NCI-H82 treated with DMSO at 0.1 percent for 48 hours (cell line): Measurements from ENCODE around the gene TBC1D23.

ENCODE experiments used
- DNase-seq: peaks from one replicate; lab custom pipeline; 2025; ENCODE audit not compliant: unreplicated experiment; lab: John Stamatoyannopoulos, UW

TBC1D23 gene

DNA sequence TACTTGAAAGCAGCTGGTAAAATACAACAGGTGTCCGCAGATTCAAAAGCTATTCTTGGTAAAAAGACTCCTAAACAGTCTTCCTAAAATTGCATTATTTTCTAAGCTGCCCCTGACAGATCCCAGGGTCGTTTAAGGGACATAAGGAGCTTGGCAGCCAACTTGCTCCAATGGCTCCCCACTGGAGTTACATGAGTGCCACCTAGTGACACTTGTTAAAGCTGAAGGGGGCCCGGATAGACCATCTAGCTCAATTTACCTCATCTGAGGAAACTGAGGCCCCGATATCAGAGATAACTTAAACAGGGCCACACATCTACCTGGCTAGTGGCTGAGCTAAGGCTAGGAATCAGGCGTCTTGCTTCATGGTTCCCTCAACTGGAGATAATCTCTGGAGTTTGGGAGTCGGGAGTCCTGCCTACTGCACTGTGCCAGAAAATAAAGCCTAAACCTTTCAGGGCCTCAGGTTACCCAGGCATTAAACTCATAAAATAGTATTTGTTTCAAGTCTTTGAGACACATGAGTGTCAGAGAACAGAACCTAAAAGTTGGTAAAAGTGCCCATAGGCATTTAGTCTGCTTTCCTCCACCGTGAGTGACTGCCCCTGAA, 6.5 kb upstream of the TBC1D23 start:
- DNase-seq, result peak; percentile 82

DNA sequence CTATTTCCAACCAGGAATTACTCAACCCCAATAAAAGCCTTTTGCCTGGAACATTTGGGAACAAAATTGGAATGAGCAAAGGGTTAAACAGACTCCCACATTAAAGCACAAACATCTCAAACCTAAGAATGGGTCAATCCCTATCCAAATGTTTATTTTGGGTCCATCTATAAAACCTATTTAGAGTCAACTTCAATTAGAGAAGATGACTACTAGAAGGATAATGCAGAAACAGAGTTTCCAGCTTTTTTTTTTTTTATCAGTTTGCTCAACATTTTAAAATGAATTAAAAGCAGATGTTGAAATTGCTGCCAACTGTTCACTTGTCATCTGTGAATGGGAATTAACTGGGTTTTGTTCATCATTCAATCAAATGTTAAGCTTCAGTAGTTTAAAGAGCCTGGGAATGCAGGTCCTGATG, 4.1 kb upstream of the TBC1D23 start:
- DNase-seq, result peak; percentile 61

DNA sequence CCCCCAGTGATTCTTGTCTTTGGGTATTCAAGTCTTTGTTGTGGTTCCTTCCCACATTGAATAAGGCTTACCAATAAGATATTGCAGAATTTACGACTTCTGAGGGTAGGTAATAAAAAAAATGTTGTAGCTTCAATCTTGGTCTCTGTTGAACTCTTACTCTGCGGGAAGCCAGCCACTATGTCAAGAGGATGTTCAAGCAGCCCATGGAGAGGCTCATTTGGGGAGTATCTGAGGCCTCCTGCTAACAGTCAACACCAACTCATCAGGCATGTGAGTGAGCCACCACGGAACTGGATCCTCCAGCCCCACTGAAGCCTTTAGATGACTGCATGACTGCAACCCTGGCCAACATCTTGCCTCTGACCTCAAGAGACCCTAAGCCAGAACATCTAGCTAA, 3.2 kb upstream of the TBC1D23 start:
- no peak for DNase-seq

DNA sequence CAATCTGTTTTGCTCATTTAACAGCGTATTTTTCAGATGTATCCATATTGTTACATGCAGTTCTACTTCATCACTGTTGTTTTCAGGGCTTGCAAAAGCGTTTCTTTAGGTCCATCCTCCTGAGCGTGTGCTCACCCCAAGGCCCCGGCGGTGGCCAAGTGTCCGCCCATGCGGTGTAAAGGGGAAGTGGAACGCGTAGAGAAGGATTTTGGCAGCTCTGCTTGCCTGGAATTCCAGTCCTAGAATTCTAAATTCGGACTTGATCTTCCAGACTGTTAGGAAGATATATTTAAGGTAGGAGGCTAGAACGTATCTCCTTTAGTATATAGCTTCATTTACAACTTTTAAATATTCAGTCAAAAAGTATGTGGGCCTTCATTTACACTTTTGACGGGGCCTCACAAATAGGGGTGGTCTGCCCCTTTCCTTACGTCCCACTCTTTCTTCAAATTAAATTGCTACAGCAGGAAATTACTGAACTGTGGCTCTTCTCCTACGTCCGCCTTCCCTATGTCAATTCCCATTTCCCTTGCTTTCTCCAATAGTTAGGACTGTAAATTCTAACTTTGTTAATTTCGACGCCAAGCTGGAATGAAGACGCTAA, 609 bp upstream of the TBC1D23 start:
- peak; percentile 52 for DNase-seq

DNA sequence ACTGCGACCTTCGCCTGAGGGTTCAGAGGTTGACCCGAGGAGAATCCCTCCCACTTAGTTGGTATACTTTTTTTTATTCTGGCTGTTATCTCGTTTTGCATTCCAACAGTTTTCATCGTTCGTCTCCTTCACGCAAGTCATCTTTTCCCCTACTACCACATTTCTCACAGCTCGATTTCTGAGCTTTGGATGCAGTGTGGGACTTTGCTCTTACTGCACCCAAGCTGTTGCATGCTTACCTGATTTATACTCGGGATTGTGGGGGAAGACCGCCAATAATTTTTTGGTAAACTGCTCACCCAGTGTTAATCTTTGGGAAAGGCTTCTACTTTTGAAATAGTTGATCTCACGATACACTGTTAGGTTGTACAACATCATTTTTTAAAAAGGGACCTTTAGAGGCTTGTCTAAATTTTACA, 702 bp downstream of the TBC1D23 start:
- no peak for DNase-seq

DNA sequence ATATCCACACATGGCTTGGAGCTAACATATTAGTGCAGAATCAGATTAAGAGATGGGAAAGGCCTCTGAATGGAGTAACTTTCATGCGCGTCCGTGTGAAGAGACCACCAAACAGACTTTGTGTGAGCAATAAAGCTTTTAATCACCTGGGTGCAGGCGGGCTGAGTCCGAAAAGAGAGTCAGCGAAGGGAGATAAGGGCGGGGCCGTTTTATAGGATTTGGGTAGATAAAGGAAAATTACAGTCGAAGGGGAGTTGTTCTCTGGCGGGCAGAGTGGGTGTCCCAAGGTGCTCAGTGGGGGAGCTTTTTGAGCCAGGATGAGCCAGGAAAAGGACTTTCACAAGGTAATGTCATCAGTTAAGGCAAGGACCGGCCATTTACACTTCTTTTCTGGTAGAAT, 2.1 kb downstream of the TBC1D23 start:
- DNase-seq, result peak; percentile 80

DNA sequence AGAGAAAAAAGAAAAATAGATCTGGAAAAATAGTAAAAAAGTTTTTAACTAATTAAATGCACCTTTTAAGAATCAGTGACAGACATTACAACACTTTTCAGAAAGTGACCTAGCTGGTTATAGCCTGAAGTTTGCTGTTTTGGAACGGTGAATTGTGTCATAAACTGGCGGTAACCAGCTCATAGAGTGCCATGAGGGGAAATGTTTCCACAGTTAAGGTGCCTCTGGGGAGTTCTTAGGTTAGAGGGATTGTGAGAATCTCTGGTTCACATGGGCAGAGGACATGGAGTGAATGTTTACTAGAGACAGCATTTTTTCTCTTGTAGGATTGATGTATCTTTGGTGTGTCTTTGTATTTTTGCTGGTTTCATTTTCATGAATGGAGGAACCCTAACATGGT, 2.8 kb downstream of the TBC1D23 start:
- peak; percentile 60 for DNase-seq

DNA sequence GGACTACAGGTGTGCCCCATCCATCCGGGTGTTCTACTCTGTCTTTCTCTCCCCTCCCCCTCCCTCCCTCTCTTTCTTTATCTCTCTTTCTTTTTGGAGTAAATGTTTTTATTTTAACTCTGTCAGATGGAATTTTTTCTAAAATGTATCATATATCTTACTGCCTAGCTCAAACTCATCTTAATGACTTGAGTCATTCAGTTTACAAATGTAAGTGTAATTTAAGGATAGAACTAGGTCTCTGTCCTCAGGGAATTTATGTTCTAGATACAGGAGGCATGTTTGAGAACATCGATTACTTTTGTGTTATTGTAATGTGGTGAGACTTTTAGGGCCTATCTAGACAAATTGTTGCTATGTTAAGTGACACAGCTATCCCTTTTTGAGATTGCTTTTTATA, 3.5 kb downstream of the TBC1D23 start:
- DNase-seq, result no peak

DNA sequence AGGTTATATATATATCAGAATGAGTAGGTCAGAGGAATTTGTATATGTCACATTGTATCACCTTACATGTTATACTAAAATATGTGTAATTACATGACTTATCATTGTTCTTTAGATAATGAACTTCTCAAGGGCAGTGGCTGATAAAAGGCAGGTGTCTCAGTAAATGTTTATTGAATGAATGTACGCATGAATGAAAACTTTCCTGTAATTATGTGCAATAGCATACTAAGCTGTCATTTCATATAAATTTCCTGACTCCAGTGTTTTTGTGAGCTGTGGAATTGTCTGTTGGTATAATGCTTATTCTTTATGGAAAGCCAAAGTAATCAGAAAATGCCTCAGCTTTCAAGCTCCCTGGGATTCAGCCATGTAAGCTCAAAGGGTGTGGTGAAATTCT, 4.2 kb downstream of the TBC1D23 start:
- no peak for DNase-seq

DNA sequence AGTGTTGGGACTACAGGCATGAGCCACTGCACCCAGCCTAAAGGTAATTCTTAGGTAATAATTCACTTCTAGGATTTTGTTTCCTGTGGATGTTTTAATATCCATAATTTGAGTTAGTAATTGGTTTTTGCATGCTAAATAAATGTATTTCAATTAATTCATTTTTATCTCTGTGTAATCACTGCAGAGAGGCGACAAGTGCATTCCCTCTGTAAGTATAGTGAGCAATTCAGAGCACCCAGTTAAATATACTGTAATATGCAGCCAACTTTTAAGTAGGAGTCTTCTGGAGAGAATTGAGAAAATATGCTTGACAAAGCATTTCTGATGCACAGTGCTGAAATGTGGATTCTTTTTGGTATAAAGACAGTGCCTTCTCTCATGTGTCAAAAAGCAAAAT, 5.7 kb downstream of the TBC1D23 start:
- DNase-seq, result no peak

DNA sequence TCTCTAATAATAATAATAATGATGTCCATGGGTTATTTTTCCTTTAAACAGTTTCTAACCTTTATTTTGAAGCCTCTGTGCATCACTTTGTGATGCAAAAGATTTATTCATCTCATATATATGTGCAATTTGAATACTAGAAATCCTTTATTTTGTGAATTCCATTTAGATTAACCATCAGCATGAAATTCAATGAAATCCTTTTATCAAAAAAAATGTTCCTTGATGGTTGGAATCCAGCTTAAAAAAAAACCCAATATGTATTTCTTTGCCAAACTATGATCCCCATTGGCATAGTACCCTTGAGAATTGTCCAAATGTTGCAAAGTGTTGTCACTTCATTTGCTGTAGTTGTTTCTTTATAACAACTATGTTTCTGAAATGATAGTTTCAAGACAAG, 7.4 kb downstream of the TBC1D23 start:
- DNase-seq, result no peak

DNA sequence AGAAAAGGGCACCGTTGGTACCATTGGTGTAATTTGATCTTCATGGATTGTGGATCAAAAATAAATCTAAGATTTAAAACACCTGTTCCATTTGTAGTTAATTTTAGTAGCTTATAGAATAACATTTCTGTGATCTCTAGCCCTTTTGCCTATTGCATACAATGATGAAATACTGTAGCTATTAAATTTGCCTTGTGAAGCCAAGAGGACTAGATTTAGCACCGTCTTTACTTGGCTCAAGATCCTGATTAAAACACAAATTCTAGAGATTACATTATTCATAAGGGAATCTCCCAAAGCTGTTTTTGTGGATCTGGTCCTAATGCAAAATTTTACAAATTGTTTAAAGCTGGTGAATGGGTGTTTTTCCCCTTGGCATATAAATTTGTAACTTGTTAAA, 8.2 kb downstream of the TBC1D23 start:
- DNase-seq, result no peak

DNA sequence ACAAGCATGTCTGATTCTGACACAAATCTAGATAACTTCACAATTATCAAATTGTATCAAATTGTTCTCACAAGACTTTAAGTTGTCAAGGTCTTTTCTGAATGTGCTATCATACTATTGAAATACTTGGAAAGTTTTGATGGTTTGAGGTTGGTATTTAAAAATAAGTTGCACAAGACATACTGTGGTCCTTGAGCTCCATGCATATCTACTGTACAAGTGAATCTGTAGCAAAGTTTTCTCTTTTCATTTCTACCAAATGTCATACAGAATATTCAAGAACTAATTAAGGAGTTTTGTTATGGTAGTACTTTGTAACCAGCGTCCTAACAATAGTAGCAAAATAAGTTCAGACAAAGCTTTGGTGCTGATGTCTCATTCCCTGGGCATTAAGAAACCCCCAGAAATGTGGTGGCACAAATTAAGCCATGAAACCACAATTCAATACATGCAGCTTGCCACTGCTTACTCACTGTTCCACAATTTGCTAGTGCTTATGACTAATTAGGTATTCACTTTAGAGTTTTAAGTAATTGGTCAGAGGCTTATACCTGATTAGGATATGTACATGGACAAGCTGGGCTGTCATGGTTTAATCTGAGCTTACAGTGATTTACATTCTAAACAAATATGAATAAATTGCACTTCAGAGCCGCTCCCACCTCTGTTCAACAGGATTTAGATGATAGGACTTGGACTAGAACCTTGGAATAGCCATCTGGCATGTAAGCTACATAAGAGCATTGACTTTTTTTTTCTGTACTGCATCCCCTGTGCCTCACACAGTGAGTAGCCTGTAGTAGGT, 8.8 kb downstream of the TBC1D23 start:
- DNase-seq, result peak; percentile 100

DNA sequence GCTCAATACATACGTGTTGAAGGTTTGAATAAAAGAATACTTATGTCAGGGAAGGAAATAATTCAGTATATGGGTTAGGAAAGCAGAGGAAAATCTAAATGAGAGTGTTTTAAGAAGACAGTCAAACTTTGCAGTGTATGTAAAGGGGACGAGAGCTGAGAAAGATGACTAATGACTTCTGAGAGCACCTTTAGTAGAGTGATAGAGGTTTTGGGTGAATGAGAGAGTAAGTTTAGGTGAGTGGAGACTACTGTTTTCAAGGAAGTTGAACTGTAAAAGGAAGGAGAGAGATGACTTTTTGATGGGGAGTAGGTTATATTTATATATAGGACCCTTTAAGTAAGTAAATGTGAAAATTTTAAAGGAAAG, 9.4 kb downstream of the TBC1D23 start:
- no peak for DNase-seq

DNA sequence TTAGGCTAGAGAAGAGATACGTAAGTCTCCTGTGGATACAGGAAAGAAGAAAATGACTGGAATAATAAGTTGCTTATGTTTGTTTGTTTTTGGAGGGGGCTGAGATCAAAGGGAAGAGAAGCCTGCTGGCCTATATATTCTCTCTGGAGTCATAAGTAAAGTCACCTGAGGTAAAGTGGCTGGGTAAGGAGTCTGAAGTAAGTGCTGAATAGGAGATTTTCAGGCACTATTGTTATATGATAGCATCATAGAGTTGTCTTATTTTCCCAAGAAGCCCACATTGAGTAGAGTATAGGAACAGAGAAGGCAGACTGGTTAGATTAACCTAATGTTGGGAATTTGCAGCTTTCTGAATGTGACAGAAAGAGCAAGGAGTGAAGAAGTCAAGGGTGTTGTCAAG, 10.7 kb downstream of the TBC1D23 start:
- peak; percentile 61 for DNase-seq

DNA sequence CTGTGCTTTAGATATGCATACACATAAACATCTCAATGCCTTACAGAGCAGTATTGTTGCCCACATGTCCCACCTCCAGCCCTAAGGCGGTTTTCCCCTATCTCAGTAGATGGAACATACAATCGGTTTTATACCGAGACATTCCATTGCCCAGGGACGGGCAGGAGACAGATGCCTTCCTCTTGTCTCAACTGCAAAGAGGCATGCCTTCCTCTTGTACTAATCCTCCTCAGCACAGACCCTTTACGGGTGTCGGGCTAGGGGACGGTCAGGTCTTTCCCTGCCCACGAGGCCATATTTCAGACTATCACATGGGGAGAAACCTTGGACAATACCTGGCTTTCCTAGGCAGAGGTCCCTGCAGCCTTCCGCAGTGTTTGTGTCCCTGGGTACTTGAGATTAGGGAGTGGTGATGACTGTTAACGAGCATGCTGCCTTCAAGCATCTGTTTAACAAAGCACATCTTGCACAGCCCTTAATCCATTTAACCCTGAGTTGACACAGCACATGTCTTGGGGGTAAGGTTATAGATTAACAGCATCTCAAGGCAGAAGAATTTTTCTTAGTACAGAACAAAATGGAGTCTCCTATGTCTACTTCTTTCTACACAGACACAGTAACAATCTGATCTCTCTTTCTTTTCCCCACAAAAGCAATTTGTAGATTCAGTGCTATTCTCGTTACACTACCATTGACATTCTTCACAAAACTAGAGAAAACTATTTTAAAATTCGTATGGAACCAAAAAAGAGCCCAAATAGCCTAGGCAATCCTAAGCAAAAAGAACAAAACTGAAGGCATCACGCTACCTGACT, 12.2 kb downstream of the TBC1D23 start:
- peak; percentile 79 for DNase-seq

DNA sequence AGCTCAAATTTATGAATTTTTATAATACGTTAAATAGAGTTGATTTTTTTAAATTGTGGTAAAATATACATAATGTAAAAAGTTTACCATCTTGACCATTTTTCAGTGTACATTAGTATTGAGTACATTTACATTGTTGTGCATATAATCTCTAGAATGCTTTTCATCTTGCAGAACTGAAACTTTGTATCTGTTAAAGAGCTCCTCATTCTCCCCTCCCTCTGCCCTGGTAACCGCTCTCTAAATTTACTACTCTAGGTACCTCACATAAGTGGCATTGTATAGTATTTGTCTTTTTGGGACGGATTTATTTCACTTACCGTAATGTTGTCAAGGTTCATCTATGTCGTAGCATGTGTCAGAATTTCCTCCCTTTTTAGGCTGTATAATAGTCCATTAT, 13.6 kb downstream of the TBC1D23 start:
- DNase-seq, result no peak

DNA sequence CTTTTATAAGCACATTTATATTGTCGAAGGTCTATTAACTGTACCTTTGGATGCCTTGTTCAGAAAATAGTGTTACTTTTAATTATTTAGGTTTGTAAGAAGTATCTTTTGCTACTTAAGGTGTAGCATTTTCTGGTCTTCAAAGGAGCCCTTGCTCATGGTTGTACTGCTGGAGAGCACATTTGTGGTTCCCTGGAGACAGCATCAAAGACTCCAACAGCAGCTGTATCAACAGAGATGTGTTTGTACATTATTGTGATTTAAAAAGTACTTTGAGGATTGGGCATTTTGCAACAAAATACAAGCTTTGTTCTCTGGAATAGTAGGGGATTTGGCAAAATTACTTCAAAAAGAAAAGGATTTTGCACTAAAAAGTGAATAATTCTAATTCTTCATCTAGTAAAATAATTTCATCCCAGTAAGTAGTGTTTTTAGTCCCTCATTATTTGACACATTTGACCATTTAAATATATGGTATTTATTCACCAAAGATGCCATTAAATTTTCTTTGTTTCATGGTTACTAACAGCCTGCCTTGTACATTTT, 16.5 kb downstream of the TBC1D23 start:
- DNase-seq, result no peak

DNA sequence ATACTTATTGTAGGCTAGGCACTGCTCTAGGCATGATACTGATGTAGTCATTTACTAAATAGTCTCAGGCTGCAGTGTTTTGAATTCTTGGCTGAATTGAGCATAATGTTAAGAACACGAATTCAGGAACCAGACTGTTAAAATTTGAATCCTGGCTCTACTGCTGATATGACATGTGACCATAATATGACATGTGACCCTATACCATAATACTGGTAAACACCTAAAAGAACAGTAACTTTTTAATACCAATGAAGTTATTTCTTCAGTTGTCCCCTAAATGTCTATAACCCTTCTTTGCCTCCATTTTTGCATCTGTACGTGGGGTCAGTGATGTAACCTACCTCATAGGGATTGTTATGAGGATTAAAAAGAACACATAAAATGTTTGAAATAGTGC, 18.1 kb downstream of the TBC1D23 start:
- DNase-seq, result no peak

DNA sequence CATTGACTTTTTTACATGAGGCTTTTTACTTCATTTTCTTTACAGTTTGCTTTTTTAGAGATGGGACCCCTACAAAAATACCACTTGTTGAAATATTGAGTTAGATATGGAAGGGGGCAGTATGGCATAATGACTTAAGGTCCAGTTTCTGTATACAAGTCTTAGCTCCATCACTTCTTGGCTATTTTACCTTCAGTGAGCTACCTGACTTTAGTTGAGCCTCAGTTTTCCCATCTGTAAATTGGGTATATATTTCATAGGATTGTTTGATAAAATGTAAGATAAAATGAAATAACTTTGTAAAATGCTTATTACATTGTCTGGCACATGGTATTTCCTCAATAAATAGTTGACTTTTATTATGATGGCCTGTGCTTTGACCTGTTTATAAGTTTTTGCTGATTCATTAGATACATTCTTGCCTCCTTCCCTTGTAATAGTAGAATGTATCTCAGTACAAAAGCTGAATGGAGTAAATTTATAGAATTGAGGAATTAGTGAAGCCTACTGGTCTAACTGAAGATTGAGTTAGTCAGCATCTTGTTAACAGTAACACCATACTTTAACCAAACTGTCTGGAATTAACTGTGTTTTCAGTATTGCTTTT, 27.6 kb downstream of the TBC1D23 start:
- no peak for DNase-seq

DNA sequence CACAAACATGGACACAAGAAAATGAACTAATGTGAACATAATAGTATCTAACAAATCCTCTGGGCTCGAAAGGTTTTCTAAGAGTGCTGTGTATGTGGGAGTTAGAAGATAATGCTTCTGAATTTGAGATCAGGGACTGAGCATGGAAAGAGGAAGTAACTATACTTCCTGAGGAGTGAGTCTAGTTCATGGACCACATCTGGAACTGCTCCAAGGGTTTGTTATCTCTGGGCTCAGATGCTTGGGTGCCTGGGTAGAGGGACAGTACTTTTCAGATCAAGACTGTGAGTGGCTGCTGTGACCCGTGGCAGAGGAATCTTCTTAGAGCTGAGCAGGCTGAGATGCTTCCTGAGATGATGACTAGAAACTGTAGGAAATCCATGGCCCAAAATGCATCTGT, 28.5 kb downstream of the TBC1D23 start:
- no peak for DNase-seq
